ENCODE measurements around the gene KLF14.

KLF14 gene

GRCh38 chr7:130719541-130719940 is 14.5 kb downstream of the KLF14 start:
- no peaks in the 10 kb centered on the region for H3K36me3 ChIP-seq (ENCODE audit: control insufficient read depth, low read length)
- TF ChIP-seq CTCF (IDR thresholded peaks at IDR 0.05; ENCODE audit: low read depth, low read length, poor library complexity, severe bottlenecking) (no peak), EZH2phosphoT487 (IDR thresholded peaks at IDR 0.05; ENCODE audit: borderline replicate concordance, low read length) (no peak)
- no peaks in the 10 kb centered on the region for H3K4me1 ChIP-seq (ENCODE audit: control insufficient read depth, low read length)
- H3K4me3 ChIP-seq (ENCODE audit: low read length): no peak overlapping the region
- no peaks in the 10 kb centered on the region for H3K79me2 ChIP-seq (ENCODE audit: control insufficient read depth, low read length)
- H3K9me3 ChIP-seq (ENCODE audit: control insufficient read depth, insufficient read depth, low read length): no peaks in the 10 kb centered on the region
- no peaks in the 10 kb centered on the region for H3F3A ChIP-seq (ENCODE audit: control insufficient read depth, insufficient read depth)
- H4K20me1 ChIP-seq (ENCODE audit: control insufficient read depth, insufficient read depth, low read depth, low read length): no peaks in the 10 kb centered on the region
- H3K4me2 ChIP-seq (ENCODE audit: low read length): no peak overlapping the region
- no peaks in the 10 kb centered on the region for H3K9me2 ChIP-seq (replicated peaks; ENCODE audit: control insufficient read depth, low read length)
- peaks cover 37% of the 10 kb centered on the region for H3K27me3 ChIP-seq (ENCODE audit: control insufficient read depth, low read length)
- no peak overlapping the region for H3K27ac ChIP-seq (ENCODE audit: low read depth, low read length)

GRCh38 chr7:130712416-130712815 is 21.6 kb downstream of the KLF14 start:
- Histone ChIP-seq H3K4me1 (ENCODE audit: control insufficient read depth, low read length) (no peaks in the 10 kb centered on the region), H3K9me2 (replicated peaks; ENCODE audit: control insufficient read depth, low read length) (no peaks in the 10 kb centered on the region), H3F3A (ENCODE audit: control insufficient read depth, insufficient read depth) (no peaks in the 10 kb centered on the region), H3K27me3 (ENCODE audit: control insufficient read depth, low read length) (peaks cover 10% of the 10 kb centered on the region), H3K4me2 (ENCODE audit: low read length) (no peak overlapping the region), H3K9me3 (ENCODE audit: control insufficient read depth, insufficient read depth, low read length) (no peaks in the 10 kb centered on the region), H4K20me1 (ENCODE audit: control insufficient read depth, insufficient read depth, low read depth, low read length) (no peaks in the 10 kb centered on the region), H3K36me3 (ENCODE audit: control insufficient read depth, low read length) (no peaks in the 10 kb centered on the region), H3K4me3 (ENCODE audit: low read length) (no peak overlapping the region), H3K27ac (ENCODE audit: low read depth, low read length) (no peak overlapping the region), H3K79me2 (ENCODE audit: control insufficient read depth, low read length) (no peaks in the 10 kb centered on the region)
- TF ChIP-seq CTCF (IDR thresholded peaks at IDR 0.05; ENCODE audit: low read depth, low read length, poor library complexity, severe bottlenecking) (no peak), EZH2phosphoT487 (IDR thresholded peaks at IDR 0.05; ENCODE audit: borderline replicate concordance, low read length) (no peak)

GRCh38 chr7:130708766-130709165 is 25.2 kb downstream of the KLF14 start:
- no peaks in the 10 kb centered on the region for H3K9me2 ChIP-seq (replicated peaks; ENCODE audit: control insufficient read depth, low read length)
- H3K27ac ChIP-seq (ENCODE audit: low read depth, low read length): no peak overlapping the region

More at GRCh38 chr7:130708766-130709165, 25.2 kb downstream of the KLF14 start:
- H3K79me2 ChIP-seq (ENCODE audit: control insufficient read depth, low read length): no peaks in the 10 kb centered on the region
- H3K4me3 ChIP-seq (ENCODE audit: low read length): no peak overlapping the region
- H4K20me1 ChIP-seq (ENCODE audit: control insufficient read depth, insufficient read depth, low read depth, low read length): no peaks in the 10 kb centered on the region
- H3K4me2 ChIP-seq (ENCODE audit: low read length): no peak overlapping the region
- H3K36me3 ChIP-seq (ENCODE audit: control insufficient read depth, low read length): no peaks in the 10 kb centered on the region
- TF ChIP-seq EZH2phosphoT487 (IDR thresholded peaks at IDR 0.05; ENCODE audit: borderline replicate concordance, low read length) (no peak), CTCF (IDR thresholded peaks at IDR 0.05; ENCODE audit: low read depth, low read length, poor library complexity, severe bottlenecking) (no peak)
- 0 out of 2 replicates have a peak, but pooled peaks cover 8% of the 10 kb centered on the region for H3K27me3 ChIP-seq (ENCODE audit: control insufficient read depth, low read length)
- H3K4me1 ChIP-seq (ENCODE audit: control insufficient read depth, low read length): no peaks in the 10 kb centered on the region
- H3F3A ChIP-seq (ENCODE audit: control insufficient read depth, insufficient read depth): no peaks in the 10 kb centered on the region
- no peaks in the 10 kb centered on the region for H3K9me3 ChIP-seq (ENCODE audit: control insufficient read depth, insufficient read depth, low read length)
